GM12878 (cell line): ENCODE measurements around the gene FBXW7. TPM values are rescaled to one million over a fixed set of nuclear protein-coding genes. Genes with fewer than 3 reads are reported as not detected.

Experiments used
- ATAC-seq: fragments of 200-7000 bp; cut with Tn5 transposase; 3 replicates; pipeline ENCODE4 v1.9.1; 2020; ENCODE audit warnings: mild to moderate bottlenecking, moderate library complexity
- BruUV-seq: library from RNA; stranded (reverse); fragments of 400-500 nt; replicated peaks from 2 replicates; lab custom pipeline; 2021; lab: Mats Ljungman, UMichigan
- CTCF ChIA-PET: fragments of 300-600 bp; sonication (Branson Sonifier 250); formaldehyde crosslinking; extraction: SDS; loops from one replicate; lab custom pipeline; 2021; ENCODE audit warnings: inconsistent platforms; lab: Yijun Ruan, JAX
- POLR2A ChIA-PET: fragments of 350-600 bp; formaldehyde crosslinking; extraction: SDS; loops from one replicate; lab custom pipeline; 2021; ENCODE audit warnings: inconsistent platforms; lab: Charles Lee
- RAD21 ChIA-PET: fragments of 300-600 bp; sonication (Branson Sonifier 250); formaldehyde crosslinking; loops from one replicate; lab custom pipeline; 2023; ENCODE audit warnings: antibody characterized with exemption; ENCODE audit not compliant: unreplicated experiment; lab: Charles Lee
- SMC1A ChIA-PET: fragments of 300-600 bp; sonication (Branson Sonifier 250); formaldehyde crosslinking; loops from one replicate; lab custom pipeline; 2023; ENCODE audit not compliant: unreplicated experiment, uncharacterized antibody; lab: Charles Lee
- DNase-seq: peaks from one replicate; pipeline ENCODE4 v3.0.0-alpha.2; 2011; ENCODE audit warnings: low read depth, low spot score
- FAIRE-seq: peaks from 3 replicates; lab custom pipeline; 2011; peaks lifted over from hg19 to GRCh38; lab: Jason Lieb, UNC
- H2AFZ ChIP-seq: 2 replicates; pipeline ENCODE4 v1.6.0; 2011; ENCODE audit warnings: low read depth, low read length, control low read depth; ENCODE audit not compliant: control insufficient read depth
- H3K27ac ChIP-seq: 2 replicates; pipeline ENCODE4 v1.5.1; 2011; ENCODE audit warnings: control low read depth; ENCODE audit not compliant: control insufficient read depth, insufficient read depth
- H3K27me3 ChIP-seq, 2 experiments: replicated peaks in 1 of 2; 2 replicates each; pipeline versions ENCODE4 v1.6.0 to v1.6.1; 2011; ENCODE audit warnings: low read length in 1 of 2; ENCODE audit not compliant: control insufficient read depth in 2 of 2, insufficient read depth in 2 of 2
- H3K36me3 ChIP-seq, 2 experiments: 2 replicates each; pipeline ENCODE4 v1.5.1; 2011; ENCODE audit warnings: low read length in 1 of 2; ENCODE audit not compliant: control insufficient read depth in 2 of 2, insufficient read depth in 2 of 2
- H3K4me1 ChIP-seq: 2 replicates; pipeline ENCODE4 v1.6.1; 2011; ENCODE audit warnings: mild to moderate bottlenecking, low read length, moderate library complexity, mixed read lengths; ENCODE audit not compliant: control insufficient read depth, insufficient read depth
- H3K4me2 ChIP-seq: 2 replicates; pipeline ENCODE4 v1.6.0; 2011; ENCODE audit warnings: control low read depth; ENCODE audit not compliant: control insufficient read depth, insufficient read depth
- H3K4me3 ChIP-seq: fragments of 200-600 bp; sonication (generic); 2 replicates; pipeline ENCODE4 v1.5.1; 2016
- H3K79me2 ChIP-seq: 2 replicates; pipeline ENCODE4 v1.6.0; 2011; ENCODE audit warnings: low read length; ENCODE audit not compliant: control insufficient read depth, insufficient read depth
- H3K9ac ChIP-seq: 2 replicates; pipeline ENCODE4 v1.8.0; 2011; ENCODE audit warnings: low read length, control low read depth, mixed read lengths; ENCODE audit not compliant: control insufficient read depth, insufficient read depth
- H3K9me3 ChIP-seq: replicated peaks from 3 replicates; pipeline ENCODE4 v1.5.1; 2011; ENCODE audit warnings: mild to moderate bottlenecking, low read length; ENCODE audit not compliant: control insufficient read depth, insufficient read depth
- H4K20me1 ChIP-seq: 2 replicates; pipeline ENCODE4 v1.6.0; 2011; ENCODE audit not compliant: control insufficient read depth, insufficient read depth
- CTCF ChIP-seq, 3 experiments: IDR thresholded peaks in 2 of 3; conservative IDR thresholded peaks in 1 of 3; 2 replicates each; pipeline ENCODE4 v1.5.1; 2011; ENCODE audit warnings: low read depth in 3 of 3, low read length in 3 of 3, mild to moderate bottlenecking in 3 of 3, control low read depth in 2 of 3, moderate library complexity in 2 of 3, inconsistent platforms in 1 of 3, mixed read lengths in 1 of 3; ENCODE audit not compliant: control insufficient read depth in 2 of 3, insufficient read depth in 1 of 3; ENCODE audit errors: extremely low read depth in 1 of 3
- ESRRA ChIP-seq: IDR thresholded peaks from 2 replicates; pipeline ENCODE4 v1.6.1; 2012; ENCODE audit warnings: mild to moderate bottlenecking, low read length, improper control_type of control experiment
- GABPA ChIP-seq: IDR thresholded peaks from 2 replicates; pipeline ENCODE4 v1.6.1; 2014; ENCODE audit warnings: antibody characterized with exemption, low read depth, mild to moderate bottlenecking, inconsistent platforms
- HSF1 ChIP-seq: fragments of 150-350 bp; IDR thresholded peaks from 2 replicates; pipeline ENCODE4 v1.6.1; 2014; ENCODE audit warnings: mild to moderate bottlenecking, low read depth, low read length
- MYC ChIP-seq: IDR thresholded peaks from 2 replicates; pipeline ENCODE4 v1.6.1; 2011; ENCODE audit warnings: mild to moderate bottlenecking, low read length, moderate library complexity, inconsistent platforms; ENCODE audit not compliant: insufficient read depth, insufficient replicate concordance, insufficient read length, severe bottlenecking
- SREBF1 ChIP-seq: IDR thresholded peaks from 2 replicates; pipeline ENCODE4 v1.6.1; 2012; ENCODE audit warnings: mild to moderate bottlenecking, low read length
- WGBS: methylation state at CpG from one replicate; pipeline ENCODE4 v1.1.6; 2016; ENCODE audit warnings: low lambda C conversion rate; ENCODE audit not compliant: insufficient replicate concordance, insufficient coverage; ENCODE audit errors: missing lambda C conversion rate; 5-methylcytosine and 5-hydroxymethylcytosine counted together
- in situ Hi-C: fragments of 300-500 bp; cut with MboI; formaldehyde crosslinking; loops from 9 replicates; pipeline ENCODE4 v1.14.3; 2018; ENCODE audit warnings: mixed read lengths
- intact Hi-C: fragments of 100-400 bp; cut with micrococcal nuclease; formaldehyde crosslinking; loops from one replicate; pipeline ENCODE4 v1.14.2; 2022; ENCODE audit not compliant: unreplicated experiment
- polyA plus RNA-seq, 11 experiments: library from polyadenylated mRNA; depleted of rRNA in 4 of 11; unstranded in 6 of 11; stranded (reverse) in 5 of 11; fragments of >200 nt; fragmentation: Nextera tagmentation in 4 of 11; fragmentation: Illumina TruSeq in 1 of 11; extraction: Ambion mirVana in 4 of 11; extraction: Trizol in 1 of 11; gene quantifications; 1 replicate in 1 of 11; 2 replicates in 10 of 11; pipeline versions ENCODE4 v1.2.1 to v1.2.3, GENCODE V29; 2011 to 2016; ENCODE audit warnings: inconsistent platforms in 2 of 11, missing spikeins in 2 of 11, low read depth in 1 of 11
- total RNA-seq, 4 experiments: library from RNA; depleted of rRNA in 3 of 4; stranded (reverse); fragments of >200 nt in 3 of 4; fragmentation: Illumina TruSeq in 1 of 4; extraction: Trizol in 1 of 4; gene quantifications; 2 replicates each; pipeline versions ENCODE4 v1.2.1 to v1.2.3, GENCODE V29; 2013 to 2021
- TF ChIP-seq, protein P1 (sequence below): fragments of 450-650 bp; IDR thresholded peaks from 2 replicates; pipeline ENCODE4 v1.6.1; 2018; ENCODE audit warnings: mild to moderate bottlenecking, low read depth, moderate library complexity; ENCODE audit not compliant: partially characterized antibody
- TF ChIP-seq, protein P2 (sequence below): fragments of 450-650 bp; IDR thresholded peaks from 2 replicates; pipeline ENCODE4 v1.6.1; 2017; ENCODE audit warnings: borderline replicate concordance

The FBXW7 gene
- total and polyA plus RNA-seq, 10 of the 15 experiments (the other 5 are each of a cell fraction or from before 2014, with no cell fraction given): 35.8 to 118 (median 47.2) TPM

DNA sequence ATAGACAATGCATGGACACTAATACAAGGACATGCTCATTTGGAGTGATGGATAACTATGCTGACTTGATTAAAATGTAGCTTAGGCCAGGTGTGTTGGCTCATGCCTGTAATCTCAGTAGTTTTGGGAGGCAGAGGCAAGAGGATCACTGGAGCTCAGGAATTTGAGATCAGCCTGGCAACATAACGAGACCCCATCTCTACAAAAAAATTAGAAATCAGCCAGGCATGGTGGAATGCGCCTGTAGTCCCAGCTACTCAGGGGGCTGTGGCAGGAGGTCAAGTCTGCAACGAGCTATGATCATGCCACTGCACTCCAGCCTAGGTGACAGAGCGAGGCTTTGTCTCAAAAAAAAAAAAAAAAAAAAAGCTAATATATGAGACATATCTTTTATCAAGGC is 196.3 kb downstream of the FBXW7 start:
- Histone ChIP-seq H3K4me3 (no peak overlapping the region), H3K27me3 (no peaks in the 10 kb centered on the region), H3K36me3 (peaks cover 3 to 26% of the 10 kb centered on the region in 2 experiments), H3K9me3 (no peaks in the 10 kb centered on the region; the same call in 2 of the 3 replicates), H3K79me2 (no peaks in the 10 kb centered on the region), H3K4me1 (no peaks in the 10 kb centered on the region), H3K27ac (no peak overlapping the region), H3K4me2 (no peak overlapping the region), H3K9ac (no peak overlapping the region), H4K20me1 (no peaks in the 10 kb centered on the region), H2AFZ (no peak overlapping the region)
- ATAC-seq (no peak), DNase-seq (no peak), FAIRE-seq (no peak)
- TF ChIP-seq GABPA: no peak
- no peak for TF ChIP-seq ESRRA
- BruUV-seq: no TSS peak
- ChIA-PET CTCF (interaction anchor here (0.7 to 1.8 kb wide), 3 partner anchors 9 to 85 kb away, joined by 3 to 5 read pairs (median 3); no protein-coding TSS in a partner anchor), SMC1A (interaction anchor here (1.0 to 1.8 kb wide), 8 partner anchors 8 to 475 kb away, joined by 3 to 8 read pairs (median 4); no protein-coding TSS in a partner anchor), RAD21 (no interaction called here), POLR2A (interaction anchor here (0.7 to 0.8 kb wide), 2 partner anchors 33 to 58 kb away, joined by 5 to 9 read pairs; no protein-coding TSS in a partner anchor)
- in situ Hi-C loops (no loop called here), intact Hi-C loops (no loop called here)
- 91% methylated on average over 4 of the region's 4 CpGs for WGBS

DNA sequence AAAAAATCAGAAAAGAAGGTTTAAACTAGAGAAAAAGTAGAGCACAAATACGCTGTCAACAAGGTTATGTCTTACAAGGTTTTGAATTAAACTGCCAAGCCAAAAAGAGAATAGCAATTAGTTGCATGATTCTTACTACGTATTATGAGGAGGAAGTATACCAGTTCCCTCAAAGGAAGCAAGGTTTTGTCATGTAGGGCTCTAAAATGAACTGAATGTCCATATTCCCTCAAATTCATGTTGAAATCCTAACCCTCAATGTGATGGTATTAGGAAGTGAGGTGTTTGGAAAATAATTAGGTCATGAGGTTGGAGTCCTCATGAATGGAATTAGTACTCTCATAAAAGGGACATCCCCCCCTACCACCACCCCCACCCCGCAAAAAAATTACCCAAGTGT is 201.0 kb downstream of the FBXW7 start:
- H3K9ac ChIP-seq: no peak overlapping the region
- in situ Hi-C loops (no loop called here), intact Hi-C loops (no loop called here)
- H3K27me3 ChIP-seq: no peaks in the 10 kb centered on the region
- no peak overlapping the region for H3K4me3 ChIP-seq
- no TSS peak for BruUV-seq
- no peak overlapping the region for H3K4me2 ChIP-seq
- H4K20me1 ChIP-seq: no peaks in the 10 kb centered on the region
- H3K36me3 ChIP-seq: peaks cover 3 to 17% of the 10 kb centered on the region in 2 experiments
- 66% methylated on average over 3 of the region's 3 CpGs for WGBS
- POLR2A ChIA-PET: no interaction called here
- CTCF ChIA-PET: no interaction called here
- SMC1A ChIA-PET: interaction anchor here (1.1 to 2.4 kb wide), 2 partner anchors 33 to 57 kb away, joined by 3 to 6 read pairs; no protein-coding TSS in a partner anchor
- RAD21 ChIA-PET: interaction anchor here (0.6 to 1.3 kb wide), 2 partner anchors 12 to 213 kb away, joined by 4 read pairs; no protein-coding TSS in a partner anchor
- no peaks in the 10 kb centered on the region for H3K4me1 ChIP-seq
- H3K9me3 ChIP-seq: no peaks in the 10 kb centered on the region
- DNase-seq: no peak
- FAIRE-seq: no peak
- no peaks in the 10 kb centered on the region for H3K79me2 ChIP-seq
- no peak overlapping the region for H3K27ac ChIP-seq
- H2AFZ ChIP-seq: no peak overlapping the region
- ATAC-seq: no peak
- TF ChIP-seq SREBF1 (no peak), MYC (no peak), CTCF (IDR thresholded peaks at IDR 0.05 in 2 of 3, conservative IDR thresholded peaks at IDR 0.05 in 1 of 3; ENCODE audit: control insufficient read depth in 2 of 3, extremely low read depth in 1 of 3, insufficient read depth in 1 of 3, low read depth in 3 of 3, low read length in 3 of 3) (no peak), HSF1 (no peak)
- TF ChIP-seq, protein P1, sequence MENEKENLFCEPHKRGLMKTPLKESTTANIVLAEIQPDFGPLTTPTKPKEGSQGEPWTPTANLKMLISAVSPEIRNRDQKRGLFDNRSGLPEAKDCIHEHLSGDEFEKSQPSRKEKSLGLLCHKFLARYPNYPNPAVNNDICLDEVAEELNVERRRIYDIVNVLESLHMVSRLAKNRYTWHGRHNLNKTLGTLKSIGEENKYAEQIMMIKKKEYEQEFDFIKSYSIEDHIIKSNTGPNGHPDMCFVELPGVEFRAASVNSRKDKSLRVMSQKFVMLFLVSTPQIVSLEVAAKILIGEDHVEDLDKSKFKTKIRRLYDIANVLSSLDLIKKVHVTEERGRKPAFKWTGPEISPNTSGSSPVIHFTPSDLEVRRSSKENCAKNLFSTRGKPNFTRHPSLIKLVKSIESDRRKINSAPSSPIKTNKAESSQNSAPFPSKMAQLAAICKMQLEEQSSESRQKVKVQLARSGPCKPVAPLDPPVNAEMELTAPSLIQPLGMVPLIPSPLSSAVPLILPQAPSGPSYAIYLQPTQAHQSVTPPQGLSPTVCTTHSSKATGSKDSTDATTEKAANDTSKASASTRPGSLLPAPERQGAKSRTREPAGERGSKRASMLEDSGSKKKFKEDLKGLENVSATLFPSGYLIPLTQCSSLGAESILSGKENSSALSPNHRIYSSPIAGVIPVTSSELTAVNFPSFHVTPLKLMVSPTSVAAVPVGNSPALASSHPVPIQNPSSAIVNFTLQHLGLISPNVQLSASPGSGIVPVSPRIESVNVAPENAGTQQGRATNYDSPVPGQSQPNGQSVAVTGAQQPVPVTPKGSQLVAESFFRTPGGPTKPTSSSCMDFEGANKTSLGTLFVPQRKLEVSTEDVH: no peak
- TF ChIP-seq, protein P2, sequence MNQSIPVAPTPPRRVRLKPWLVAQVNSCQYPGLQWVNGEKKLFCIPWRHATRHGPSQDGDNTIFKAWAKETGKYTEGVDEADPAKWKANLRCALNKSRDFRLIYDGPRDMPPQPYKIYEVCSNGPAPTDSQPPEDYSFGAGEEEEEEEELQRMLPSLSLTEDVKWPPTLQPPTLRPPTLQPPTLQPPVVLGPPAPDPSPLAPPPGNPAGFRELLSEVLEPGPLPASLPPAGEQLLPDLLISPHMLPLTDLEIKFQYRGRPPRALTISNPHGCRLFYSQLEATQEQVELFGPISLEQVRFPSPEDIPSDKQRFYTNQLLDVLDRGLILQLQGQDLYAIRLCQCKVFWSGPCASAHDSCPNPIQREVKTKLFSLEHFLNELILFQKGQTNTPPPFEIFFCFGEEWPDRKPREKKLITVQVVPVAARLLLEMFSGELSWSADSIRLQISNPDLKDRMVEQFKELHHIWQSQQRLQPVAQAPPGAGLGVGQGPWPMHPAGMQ: no peak
